Stomach smooth muscle (tissue), 2 donors: ENCODE results near the gene CTNND2.
"Not testable (repeated sequence)": the region's sequence is repeated elsewhere in the genome, so short reads cannot be mapped to it uniquely, and the experiment has no call there.

Experiments used
- H3K27ac ChIP-seq: one replicate; pipeline ENCODE4 v1.7.0; 2013; ENCODE audit warnings: mild to moderate bottlenecking, low read length, inconsistent platforms
- H3K27me3 ChIP-seq, 2 donors: one replicate each; pipeline ENCODE4 v1.7.0; 2013; ENCODE audit warnings: low read length in 2 of 2; ENCODE audit not compliant: insufficient read depth in 2 of 2, control insufficient read depth in 1 of 2
- H3K36me3 ChIP-seq, 2 donors: one replicate each; pipeline ENCODE4 v1.7.0; 2013; ENCODE audit warnings: low read length in 2 of 2; ENCODE audit not compliant: control insufficient read depth in 2 of 2, insufficient read depth in 2 of 2
- H3K4me1 ChIP-seq: one replicate; pipeline ENCODE4 v1.7.0; 2013; ENCODE audit warnings: low read length; ENCODE audit not compliant: control insufficient read depth, insufficient read depth
- H3K4me3 ChIP-seq, 2 donors: one replicate each; pipeline ENCODE4 v1.7.0; 2013; ENCODE audit warnings: low read length in 2 of 2
- H3K9ac ChIP-seq, 2 donors: one replicate each; pipeline ENCODE4 v1.7.0; 2013; ENCODE audit warnings: low read length in 2 of 2, mild to moderate bottlenecking in 1 of 2
- H3K9me3 ChIP-seq, 2 donors: one replicate each; pipeline ENCODE4 v1.7.0; 2013; ENCODE audit warnings: low read length in 2 of 2; ENCODE audit not compliant: control insufficient read depth in 2 of 2
- donor health status: healthy.
- donor health status: Pancreatic carcinoma.

The CTNND2 gene

GRCh38 chr5:11076945-11077613 is 827.2 kb downstream of the CTNND2 start:
- H3K4me3 ChIP-seq: no peak overlapping the region
- H3K27me3 ChIP-seq: no peaks in the 10 kb centered on the region
- H3K36me3 ChIP-seq: no peaks in the 10 kb centered on the region
- H3K27ac ChIP-seq: no peak overlapping the region
- H3K9me3 ChIP-seq: no peaks in the 10 kb centered on the region
- no peak overlapping the region for H3K9ac ChIP-seq
- H3K4me1 ChIP-seq: no peaks in the 10 kb centered on the region

DNA sequence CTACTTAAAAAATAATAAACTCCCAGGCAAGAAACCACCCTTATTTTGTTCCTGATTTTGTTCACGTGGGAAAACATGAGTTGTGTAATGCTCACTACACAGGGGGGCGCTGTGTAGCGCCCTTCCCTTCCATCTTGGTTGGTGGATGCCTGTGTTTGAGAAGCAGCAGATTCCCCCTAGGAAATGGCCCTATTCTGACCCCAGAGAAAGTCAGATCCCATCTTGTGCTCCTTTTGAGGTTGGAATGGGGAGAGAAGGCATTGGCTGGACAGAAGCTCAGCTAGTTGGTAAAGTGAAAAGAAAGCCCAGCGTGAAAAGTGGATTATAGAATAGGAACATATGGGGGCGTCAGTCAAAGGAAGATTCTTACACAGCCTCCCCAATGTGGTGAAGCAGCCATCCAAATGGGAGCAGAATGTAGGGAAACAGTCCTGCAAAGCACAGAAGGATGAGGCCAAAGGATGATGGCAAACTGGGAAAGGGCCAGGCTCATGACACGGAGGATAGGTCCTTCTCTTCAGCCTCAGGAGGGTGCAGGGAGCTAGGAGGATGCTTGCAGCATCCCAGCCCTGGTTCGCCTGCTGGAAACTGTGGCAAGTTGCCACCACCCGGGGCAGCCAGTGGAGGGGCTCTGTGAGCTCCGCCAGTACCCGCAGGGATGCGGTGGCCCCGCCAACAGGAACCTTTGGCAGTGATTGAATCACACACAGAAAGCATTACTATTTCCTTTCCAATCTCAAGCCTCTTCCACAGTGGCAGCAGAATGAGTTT is 829.0 kb downstream of the CTNND2 start:
- H3K9ac ChIP-seq: no peak overlapping the region
- H3K4me3 ChIP-seq: no peak overlapping the region
- no peaks in the 10 kb centered on the region for H3K27me3 ChIP-seq
- no peaks in the 10 kb centered on the region for H3K36me3 ChIP-seq
- no peaks in the 10 kb centered on the region for H3K4me1 ChIP-seq
- no peak overlapping the region for H3K27ac ChIP-seq
- no peaks in the 10 kb centered on the region for H3K9me3 ChIP-seq

- Histone ChIP-seq H3K9me3 (no peaks in the 10 kb centered on the region), H3K27me3 (no peaks in the 10 kb centered on the region), H3K4me3 (no peak overlapping the region), H3K4me1 (no peaks in the 10 kb centered on the region), H3K9ac (no peak overlapping the region), H3K36me3 (no peaks in the 10 kb centered on the region), H3K27ac (no peak overlapping the region)
Observed at GRCh38 chr5:11072568-11072967, 831.7 kb downstream of the CTNND2 start.

DNA sequence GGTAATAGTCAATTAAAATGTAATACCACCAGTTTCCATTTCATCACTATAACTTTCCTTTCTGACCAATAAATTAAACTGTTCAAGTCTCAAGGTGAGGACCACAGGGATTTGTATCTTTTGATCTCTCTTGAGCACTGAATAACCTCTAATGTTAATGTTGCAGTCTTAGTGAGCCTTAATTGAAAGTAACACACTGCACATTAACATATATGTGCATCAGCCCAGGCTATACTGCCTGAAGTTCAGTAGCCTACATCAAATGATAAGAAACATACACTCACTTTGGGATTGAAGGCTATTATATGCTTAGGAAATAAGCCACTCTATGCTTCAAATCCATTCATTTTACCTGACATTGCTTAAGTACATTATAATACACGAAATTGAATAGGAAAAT is 832.2 kb downstream of the CTNND2 start:
- H3K9me3 ChIP-seq: no peaks in the 10 kb centered on the region
- no peak overlapping the region for H3K9ac ChIP-seq
- no peaks in the 10 kb centered on the region for H3K4me1 ChIP-seq
- H3K27ac ChIP-seq: no peak overlapping the region
- no peaks in the 10 kb centered on the region for H3K27me3 ChIP-seq
- no peak overlapping the region for H3K4me3 ChIP-seq
- H3K36me3 ChIP-seq: no peaks in the 10 kb centered on the region

DNA sequence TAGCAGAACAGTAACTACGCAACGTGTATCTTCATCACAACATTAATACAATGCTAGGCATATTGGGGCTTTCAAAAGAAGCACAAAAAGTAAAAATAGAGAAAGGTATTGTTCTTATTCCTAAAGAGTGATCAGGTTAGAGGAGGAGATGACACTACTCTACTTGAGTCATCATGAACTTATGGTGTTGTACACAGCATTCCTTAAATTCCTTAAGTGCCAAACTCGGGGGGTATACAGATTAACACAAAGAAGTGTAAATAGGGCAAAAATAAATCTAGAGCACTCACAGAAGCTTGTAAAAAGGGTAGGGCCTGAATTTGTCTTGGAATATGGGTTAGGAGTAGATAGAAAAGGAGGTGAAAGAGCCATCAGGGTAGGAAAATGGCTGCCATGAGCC is 835.2 kb downstream of the CTNND2 start:
- H3K27ac ChIP-seq: no peak overlapping the region
- no peaks in the 10 kb centered on the region for H3K4me1 ChIP-seq
- H3K9ac ChIP-seq: no peak overlapping the region
- H3K36me3 ChIP-seq: no peaks in the 10 kb centered on the region
- H3K9me3 ChIP-seq: no peaks in the 10 kb centered on the region
- peaks cover 0 to 2% of the 10 kb centered on the region in 2 donors for H3K27me3 ChIP-seq
- H3K4me3 ChIP-seq: no peak overlapping the region

- H3K9ac ChIP-seq, H3K9me3 ChIP-seq, H3K4me3 ChIP-seq, H3K27me3 ChIP-seq, H3K36me3 ChIP-seq, H3K4me1 ChIP-seq, H3K27ac ChIP-seq: not testable (repeated sequence)
Observed at GRCh38 chr5:11065723-11066122, 838.5 kb downstream of the CTNND2 start.

- no peaks in the 10 kb centered on the region for H3K36me3 ChIP-seq
- H3K27ac ChIP-seq: no peak overlapping the region
- H3K9ac ChIP-seq: no peak overlapping the region
- peaks cover 0 to 5% of the 10 kb centered on the region in 2 donors for H3K27me3 ChIP-seq
- no peaks in the 10 kb centered on the region for H3K9me3 ChIP-seq
- no peaks in the 10 kb centered on the region for H3K4me1 ChIP-seq
- H3K4me3 ChIP-seq: no peak overlapping the region
Observed at GRCh38 chr5:11064763-11065450, 839.3 kb downstream of the CTNND2 start.

DNA sequence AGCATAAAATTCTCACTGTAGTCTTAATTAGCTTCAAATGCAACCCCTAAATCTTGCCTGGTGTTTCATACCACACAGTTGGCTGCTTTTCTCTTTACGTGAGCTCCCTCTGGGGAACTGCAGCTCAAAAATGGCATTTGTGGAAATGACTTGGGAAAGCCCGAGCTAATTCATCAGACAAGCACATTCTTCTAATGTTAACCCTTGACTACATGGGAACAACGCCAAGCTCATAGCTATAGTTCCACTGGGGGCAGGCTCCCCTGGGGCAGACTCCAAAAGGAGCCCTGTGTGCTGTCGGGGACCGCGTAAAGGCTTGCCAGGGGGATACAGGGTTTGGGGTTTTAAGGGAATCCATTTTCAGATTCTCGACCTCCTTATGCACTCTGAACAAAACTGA is 841.8 kb downstream of the CTNND2 start:
- Histone ChIP-seq H3K36me3 (no peaks in the 10 kb centered on the region), H3K4me3 (no peak overlapping the region), H3K27me3 (peaks cover 0 to 5% of the 10 kb centered on the region in 2 donors), H3K9me3 (no peaks in the 10 kb centered on the region), H3K27ac (no peak overlapping the region), H3K4me1 (no peaks in the 10 kb centered on the region), H3K9ac (no peak overlapping the region)

- no peaks in the 10 kb centered on the region for H3K27me3 ChIP-seq
- no peaks in the 10 kb centered on the region for H3K9me3 ChIP-seq
- no peaks in the 10 kb centered on the region for H3K36me3 ChIP-seq
- H3K4me3 ChIP-seq: no peak overlapping the region
- H3K9ac ChIP-seq: no peak overlapping the region
- no peak overlapping the region for H3K27ac ChIP-seq
- H3K4me1 ChIP-seq: no peaks in the 10 kb centered on the region
Observed at GRCh38 chr5:11056560-11056959, 847.7 kb downstream of the CTNND2 start.

GRCh38 chr5:11054014-11054413 is 850.2 kb downstream of the CTNND2 start:
- no peak overlapping the region for H3K4me3 ChIP-seq
- H3K36me3 ChIP-seq: no peaks in the 10 kb centered on the region
- H3K9ac ChIP-seq: no peak overlapping the region
- no peaks in the 10 kb centered on the region for H3K27me3 ChIP-seq
- no peak overlapping the region for H3K27ac ChIP-seq
- no peaks in the 10 kb centered on the region for H3K4me1 ChIP-seq
- H3K9me3 ChIP-seq: no peaks in the 10 kb centered on the region

GRCh38 chr5:11052871-11053270 is 851.4 kb downstream of the CTNND2 start:
- H3K9me3 ChIP-seq: no peaks in the 10 kb centered on the region
- no peak overlapping the region for H3K27ac ChIP-seq
- no peak overlapping the region for H3K9ac ChIP-seq
- H3K4me3 ChIP-seq: no peak overlapping the region
- H3K4me1 ChIP-seq: no peaks in the 10 kb centered on the region
- no peaks in the 10 kb centered on the region for H3K27me3 ChIP-seq
- no peaks in the 10 kb centered on the region for H3K36me3 ChIP-seq
